GM20431 (cell line): Measurements from ENCODE around the gene CSNK1D.

Experiments
- in situ Hi-C: fragments of 300-500 bp; cut with MseI, MboI; formaldehyde crosslinking; loops from one replicate; pipeline ENCODE4 v1.15.0; 2020; ENCODE audit warnings: low sequenced_read_pairs; ENCODE audit not compliant: unreplicated experiment

CSNK1D gene

DNA sequence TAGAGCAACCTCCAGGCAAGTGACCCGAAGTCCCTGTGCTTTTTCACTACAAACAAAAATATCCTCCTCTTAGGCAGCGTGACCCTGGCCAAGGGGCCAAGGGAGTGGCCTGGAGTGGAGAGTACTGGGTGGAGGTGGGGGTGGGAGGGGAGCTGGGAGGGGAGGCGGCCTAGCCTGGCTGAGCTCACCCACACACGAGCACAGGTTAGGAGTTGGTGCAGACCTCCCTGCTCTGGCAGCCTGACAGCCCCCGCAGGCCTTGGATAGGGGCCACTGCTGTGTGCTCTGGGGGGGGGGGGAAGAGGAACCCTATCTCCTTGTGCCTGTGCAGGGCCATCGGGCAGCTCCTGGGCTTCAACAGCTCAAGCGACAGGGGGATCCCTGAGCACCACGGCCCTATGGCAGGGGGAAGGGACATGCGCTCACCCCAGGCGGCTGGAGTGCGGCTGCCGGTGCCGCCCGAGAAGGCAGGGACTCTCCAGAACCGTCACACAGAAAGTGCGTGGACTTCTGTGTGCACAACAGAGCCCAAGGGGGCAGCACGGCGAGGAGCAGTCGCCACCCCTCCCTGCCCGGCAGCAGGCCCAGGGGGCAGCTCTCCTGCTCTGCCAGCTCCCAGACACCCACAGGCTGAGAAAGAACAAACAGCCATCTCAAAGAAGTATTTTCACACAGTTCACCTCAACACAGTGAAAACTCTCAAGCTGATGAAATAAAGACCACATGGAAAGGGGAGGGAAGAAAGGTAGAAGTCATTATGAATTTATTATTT is 31.4 kb downstream of the CSNK1D start:
- in situ Hi-C loops = no loop called here

DNA sequence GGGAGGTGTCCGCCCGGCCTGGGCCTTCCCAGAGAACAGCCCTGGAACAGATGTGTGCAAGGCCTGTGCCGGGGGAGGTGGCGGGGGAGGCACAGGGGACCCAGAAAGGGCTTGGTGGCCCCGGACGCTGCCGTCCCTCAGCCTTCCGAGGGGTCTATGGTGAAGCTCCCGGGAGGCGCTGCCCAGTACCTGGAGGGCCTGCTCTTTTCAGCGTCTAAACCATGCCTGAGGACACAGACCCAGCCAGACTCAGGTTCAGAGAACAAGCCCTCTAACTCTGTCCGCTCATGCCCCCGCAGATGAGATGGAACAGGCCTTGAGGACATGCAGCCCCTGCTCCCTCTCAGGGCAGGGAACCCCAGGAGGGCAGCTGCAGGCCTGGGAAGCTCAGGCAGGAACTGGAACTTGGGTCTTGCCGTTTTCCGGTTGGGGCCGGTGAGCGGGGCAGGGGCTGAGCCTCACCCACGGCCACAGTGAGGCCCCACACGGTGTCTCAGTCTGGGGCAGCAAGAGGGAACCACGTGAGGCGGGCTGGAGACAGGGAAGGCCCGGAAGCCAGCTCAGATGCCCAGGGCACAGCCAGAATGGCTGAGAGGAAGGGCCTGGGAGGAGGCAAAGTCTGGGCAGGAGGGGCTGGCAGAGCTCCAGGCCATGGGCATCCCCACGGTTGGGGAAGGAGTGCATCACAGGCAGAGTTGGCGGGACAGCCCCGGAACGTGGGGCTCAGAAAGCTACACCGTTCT is 32.1 kb downstream of the CSNK1D start:
- in situ Hi-C loops = no loop called here

DNA sequence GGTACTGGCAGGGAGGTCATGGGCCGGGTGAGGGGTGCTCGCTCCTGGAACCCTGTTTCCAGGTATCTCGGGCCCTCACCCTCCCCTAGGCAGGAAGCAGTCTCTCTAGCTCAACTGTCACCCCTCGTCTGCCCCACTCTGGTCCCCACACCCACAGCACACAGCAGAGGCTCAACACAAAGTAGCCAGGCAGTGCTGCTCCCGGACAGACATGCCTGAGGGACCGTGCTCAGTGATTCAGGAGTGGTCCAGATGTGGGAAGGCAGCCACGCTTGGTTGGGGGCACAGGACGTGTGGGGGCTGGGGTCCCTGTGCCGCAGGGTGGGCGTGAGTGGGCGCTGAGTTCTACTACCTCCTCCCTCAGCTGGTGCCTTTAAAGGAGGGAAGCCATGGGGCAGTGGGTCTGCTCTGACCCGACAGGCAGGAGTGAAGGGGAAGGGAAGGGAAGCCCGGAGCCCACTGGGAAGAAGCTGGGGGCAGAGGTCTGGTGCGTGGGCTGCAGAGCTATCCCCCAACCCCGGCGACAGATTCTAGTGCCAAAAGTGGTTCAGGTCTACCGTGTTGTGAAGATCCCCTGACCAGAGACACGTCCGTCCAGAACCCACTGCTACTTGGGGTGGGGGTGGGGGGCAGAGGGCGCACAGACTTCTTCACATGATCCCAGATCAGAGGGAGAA is 32.9 kb downstream of the CSNK1D start:
- in situ Hi-C loops = no loop called here

DNA sequence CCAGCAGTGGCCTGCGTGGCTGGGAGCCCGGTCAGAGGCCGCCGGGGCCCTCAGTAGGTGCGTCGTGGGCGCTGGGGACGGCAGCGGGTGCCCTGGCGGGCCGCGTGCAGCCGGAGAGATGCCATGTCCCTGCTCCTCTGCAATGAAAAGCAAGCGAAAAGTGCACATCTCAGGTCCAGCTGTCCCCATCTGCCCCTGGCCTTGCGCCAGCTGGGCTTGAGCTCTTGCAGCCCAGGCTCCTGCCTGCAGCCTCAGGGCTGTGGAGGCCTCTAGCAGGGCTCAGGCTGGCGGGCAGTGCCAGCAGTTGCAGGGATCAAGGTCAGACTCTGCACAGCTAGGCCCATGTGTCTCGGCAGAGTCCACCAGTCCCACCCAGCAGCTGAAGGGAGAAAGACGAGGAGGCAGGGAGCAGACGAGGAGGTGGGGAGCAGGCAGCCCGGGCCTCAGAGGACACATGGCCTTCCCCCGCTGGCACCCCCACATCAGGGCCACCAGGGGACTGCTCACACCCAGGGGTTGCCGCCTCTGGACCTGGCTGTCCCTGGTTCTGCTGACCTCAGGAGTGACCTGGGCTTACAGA is 33.5 kb downstream of the CSNK1D start:
- in situ Hi-C loops = no loop called here

DNA sequence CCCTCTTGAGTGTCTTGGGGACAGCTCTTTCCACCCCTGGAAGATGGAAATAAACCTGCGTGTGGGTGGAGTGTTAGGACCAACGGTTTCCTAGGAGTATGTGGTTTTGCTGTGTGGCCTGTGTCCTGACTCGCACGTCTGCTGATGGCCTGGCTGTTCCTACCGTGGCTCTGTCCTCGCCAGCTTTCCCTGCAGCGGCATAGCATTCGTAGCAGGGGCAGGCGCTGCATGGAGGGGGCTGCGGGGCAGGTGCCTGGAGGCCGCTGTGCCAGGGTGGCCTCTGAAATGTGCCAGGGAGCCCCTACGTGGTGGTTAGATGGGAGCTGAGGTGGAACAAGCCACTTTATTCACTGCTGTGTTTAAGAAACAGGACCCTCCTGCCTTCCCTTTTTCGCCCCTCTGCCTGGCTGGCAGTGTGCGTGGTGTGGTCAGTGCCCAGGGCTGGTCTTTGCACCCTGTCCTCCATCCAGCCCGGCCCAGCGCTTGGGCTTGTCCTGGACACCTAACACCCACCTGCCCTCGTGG is 34.0 kb downstream of the CSNK1D start:
- in situ Hi-C loops = no loop called here

DNA sequence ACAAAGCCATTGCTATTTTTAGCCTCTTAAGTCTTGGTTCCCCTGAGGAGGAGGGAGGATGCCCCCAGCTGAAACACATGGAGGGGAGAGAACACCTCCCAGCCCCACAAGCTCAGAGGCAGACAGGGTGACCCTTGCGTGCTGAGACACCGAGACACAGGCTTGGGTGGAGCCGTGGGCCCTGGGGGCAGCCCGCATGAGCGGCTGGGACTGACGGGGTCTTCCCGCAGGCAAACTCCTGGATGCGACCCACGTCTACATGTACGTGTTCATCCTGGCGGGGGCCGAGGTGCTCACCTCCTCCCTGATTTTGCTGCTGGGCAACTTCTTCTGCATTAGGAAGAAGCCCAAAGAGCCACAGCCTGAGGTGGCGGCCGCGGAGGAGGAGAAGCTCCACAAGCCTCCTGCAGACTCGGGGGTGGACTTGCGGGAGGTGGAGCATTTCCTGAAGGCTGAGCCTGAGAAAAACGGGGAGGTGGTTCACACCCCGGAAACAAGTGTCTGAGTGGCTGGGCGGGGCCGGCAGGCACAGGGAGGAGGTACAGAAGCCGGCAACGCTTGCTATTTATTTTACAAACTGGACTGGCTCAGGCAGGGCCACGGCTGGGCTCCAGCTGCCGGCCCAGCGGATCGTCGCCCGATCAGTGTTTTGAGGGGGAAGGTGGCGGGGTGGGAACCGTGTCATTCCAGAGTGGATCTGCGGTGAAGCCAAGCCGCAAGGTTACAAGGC is 34.9 kb downstream of the CSNK1D start:
- in situ Hi-C loops = no loop called here

DNA sequence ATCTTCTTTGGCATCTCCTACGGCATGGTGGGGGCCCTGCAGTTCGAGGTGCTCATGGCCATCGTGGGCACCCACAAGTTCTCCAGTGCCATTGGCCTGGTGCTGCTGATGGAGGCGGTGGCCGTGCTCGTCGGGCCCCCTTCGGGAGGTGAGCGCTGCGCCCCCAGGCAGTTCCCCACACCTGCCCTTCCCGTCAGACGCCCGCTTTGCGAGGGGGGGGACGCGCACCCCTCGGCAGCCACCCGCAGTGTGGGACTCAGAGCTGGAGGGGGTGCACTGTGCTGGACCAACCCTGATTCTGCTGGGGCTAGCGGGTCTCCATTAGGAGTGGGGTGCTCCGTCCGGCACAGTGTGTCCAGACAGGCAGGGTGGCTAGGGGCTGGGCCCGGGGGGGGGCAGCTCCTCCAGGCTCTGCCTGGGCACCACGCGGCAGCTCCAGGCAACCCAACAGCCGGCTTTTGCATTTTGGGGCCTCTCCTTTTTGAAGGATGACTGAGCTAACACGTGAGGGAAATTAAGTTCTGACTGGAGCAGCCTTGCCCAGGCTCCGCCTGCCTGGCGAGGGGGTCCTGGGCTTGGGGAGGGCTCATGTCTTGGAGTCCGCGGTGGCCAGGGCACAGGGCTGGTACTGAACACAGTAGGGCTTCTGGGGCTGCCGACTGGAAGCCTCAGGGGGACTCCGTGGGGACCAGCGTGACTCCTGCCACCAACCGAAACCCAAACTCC is 35.6 kb downstream of the CSNK1D start:
- in situ Hi-C loops = no loop called here

DNA sequence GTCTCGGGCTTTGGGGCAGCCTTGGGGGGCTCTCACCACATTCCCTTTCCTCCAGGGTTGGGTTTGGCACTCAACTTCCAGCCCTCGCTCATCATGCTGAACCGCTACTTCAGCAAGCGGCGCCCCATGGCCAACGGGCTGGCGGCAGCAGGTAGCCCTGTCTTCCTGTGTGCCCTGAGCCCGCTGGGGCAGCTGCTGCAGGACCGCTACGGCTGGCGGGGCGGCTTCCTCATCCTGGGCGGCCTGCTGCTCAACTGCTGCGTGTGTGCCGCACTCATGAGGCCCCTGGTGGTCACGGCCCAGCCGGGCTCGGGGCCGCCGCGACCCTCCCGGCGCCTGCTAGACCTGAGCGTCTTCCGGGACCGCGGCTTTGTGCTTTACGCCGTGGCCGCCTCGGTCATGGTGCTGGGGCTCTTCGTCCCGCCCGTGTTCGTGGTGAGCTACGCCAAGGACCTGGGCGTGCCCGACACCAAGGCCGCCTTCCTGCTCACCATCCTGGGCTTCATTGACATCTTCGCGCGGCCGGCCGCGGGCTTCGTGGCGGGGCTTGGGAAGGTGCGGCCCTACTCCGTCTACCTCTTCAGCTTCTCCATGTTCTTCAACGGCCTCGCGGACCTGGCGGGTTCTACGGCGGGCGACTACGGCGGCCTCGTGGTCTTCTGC is 36.3 kb downstream of the CSNK1D start:
- in situ Hi-C loops = no loop called here

DNA sequence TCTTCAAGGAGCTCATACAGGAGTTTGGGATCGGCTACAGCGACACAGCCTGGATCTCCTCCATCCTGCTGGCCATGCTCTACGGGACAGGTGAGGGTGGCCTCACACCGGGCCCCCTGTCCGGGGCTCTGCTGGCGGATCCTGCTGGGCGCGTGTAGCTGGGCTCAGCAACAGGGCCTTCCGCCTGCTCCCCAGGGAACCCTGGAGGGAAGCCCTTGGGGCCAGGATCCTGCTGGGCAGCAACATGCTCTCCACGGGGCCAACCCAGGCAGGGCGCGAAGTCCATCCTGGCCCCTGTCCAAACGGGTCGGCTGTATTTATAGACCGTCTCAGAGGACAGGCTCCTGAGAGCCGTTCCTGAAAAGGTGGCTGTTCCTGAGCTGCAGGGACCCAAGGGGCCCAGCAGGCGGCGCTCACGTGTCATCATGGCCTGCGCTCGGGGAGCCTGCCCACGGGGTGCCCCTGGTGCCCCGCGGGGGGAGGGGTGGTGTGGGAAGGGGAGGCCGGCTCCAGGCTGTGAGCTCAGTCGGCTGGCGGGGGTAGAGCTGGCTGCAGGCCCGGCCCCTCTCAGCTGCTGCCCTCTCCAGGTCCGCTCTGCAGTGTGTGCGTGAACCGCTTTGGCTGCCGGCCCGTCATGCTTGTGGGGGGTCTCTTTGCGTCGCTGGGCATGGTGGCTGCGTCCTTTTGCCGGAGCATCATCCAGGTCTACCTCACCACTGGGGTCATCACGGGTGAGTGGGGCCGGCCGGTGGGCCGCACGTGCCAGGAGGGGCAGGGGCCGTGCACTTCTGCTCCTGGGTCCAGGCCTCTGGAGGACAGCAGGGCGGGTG is 37.1 kb downstream of the CSNK1D start:
- in situ Hi-C loops = no loop called here

DNA sequence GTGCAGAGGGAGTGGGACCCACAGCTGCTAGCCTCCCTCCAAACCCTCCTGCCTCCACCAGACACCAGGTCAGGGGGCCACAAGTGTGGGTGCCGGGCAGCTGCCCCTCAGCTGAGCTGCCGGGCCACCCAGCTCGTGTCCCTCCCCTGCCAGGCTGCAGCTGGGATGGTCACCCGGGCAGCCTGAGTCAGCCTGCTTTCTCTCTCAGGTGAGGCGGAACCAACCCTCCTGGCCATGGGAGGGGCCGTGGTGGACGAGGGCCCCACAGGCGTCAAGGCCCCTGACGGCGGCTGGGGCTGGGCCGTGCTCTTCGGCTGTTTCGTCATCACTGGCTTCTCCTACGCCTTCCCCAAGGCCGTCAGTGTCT is 37.7 kb downstream of the CSNK1D start:
- in situ Hi-C loops = no loop called here

DNA sequence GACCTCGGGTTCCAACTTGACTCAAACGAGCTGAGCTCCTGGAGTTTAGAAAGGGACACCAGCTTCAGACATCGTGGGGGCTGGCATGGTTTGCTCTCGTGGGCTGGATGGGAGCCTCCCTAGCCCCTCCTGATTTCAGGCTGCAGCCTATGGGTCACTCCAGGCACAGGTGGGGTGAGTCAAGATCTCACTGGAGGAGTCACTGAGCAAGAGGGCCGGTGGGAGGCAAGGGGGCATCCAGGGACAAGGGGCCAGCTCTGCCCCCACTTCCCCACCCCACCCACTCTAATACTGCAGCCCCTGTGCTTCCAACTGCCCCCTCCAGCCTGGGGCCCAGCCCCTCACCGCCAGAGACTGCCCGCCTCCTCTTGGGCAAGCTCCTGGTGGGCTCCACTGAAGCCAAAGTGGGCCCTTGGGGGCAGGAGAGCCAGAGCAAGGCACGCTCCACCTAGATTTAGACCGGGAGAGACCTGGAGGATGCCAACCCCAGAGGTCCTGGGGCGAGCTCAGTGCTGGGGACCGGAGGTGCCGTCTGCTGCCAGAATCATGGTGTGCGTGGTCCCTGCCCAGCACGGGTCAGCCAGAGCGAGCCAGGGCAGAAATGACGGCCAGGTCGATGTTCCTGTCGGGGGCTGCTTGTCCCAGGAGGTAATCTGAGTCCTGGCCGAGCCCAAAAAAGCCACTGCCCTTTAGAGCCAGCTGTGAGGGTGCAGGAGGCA is 38.3 kb downstream of the CSNK1D start:
- in situ Hi-C loops = no loop called here

DNA sequence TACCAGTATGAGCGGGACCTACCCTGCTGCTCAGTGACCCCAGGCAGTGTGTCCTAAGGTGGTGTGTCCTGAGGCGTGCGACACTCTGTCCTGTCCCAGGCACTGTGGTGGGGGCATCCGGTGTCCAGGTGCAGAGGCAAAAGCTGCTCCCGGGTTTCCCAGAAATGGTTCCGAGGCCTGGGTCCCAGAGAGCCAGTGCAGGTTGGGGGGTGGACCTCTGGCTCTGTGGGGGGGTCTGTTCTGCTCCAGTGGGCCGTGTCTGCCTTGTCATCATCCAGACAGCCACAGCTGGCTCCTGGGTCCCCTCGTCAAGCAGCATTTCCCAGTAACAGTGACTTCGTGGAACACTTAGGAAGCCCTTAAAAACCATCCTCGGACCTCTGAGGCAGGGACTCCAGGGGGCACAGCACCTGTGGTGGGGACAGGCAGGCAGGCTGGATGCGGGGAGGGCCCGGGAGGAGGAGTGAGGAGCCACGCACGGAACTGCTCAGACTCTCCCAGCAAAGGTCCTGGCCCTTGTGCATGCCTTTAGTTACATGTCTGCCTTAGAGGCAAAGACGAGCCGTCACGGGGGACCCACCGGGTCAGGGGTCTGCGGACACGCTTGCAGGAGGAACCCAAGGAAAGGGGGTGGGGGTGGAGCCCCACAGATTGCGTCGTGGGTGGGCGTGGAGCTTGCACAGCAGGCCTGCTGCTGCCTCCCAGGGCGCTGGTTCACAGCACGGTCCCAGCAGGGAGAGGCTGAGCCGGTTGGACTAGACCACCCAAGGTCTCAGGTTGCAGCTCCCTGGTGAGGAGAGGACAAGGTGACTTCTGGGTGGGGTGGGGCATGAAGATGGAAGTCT is 39.1 kb downstream of the CSNK1D start:
- in situ Hi-C loops = no loop called here

DNA sequence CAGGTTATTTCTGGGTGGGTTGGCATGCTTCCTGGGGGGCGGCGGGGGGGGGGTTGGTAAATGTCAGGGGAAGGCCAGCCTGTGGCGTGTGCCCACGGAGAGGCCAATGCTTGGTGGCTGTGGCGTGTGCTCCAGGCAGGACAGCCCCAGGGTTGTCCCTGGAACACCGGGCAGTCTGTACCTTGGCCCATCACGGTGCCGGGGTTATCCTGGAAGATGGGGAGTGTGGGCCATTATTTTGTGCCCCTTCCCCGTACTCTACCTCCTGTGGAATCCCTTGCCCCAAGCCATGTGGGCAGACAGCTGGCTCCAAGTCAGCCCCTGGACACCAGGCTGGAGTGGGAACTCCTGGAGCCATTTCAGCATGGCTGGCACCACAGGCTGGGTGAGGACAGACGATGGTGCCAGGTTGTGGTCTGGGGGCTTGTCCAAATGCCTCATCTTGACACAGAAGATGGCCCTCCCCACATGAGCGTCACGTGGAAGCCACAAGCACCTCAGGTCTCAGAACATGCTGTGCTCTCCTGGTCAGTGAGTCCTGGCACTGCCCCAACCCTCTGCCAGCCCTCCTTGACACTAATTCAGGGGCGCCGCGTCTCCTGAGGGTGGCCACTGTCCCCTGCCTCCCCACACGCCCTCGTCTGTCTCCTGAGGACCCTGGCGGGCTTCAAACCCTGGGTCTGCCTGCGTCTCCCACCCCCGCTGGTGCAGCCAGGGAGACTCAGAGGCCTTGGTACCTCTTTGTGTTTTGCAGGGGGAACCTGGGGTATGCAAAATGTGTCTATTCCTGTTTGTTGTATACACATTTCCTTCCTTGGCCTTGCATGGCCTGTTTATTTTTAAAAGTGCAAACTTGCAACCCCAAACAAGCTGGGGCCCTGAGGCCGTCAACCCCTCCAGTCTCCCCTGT is 40.4 kb downstream of the CSNK1D start:
- in situ Hi-C loops = no loop called here

DNA sequence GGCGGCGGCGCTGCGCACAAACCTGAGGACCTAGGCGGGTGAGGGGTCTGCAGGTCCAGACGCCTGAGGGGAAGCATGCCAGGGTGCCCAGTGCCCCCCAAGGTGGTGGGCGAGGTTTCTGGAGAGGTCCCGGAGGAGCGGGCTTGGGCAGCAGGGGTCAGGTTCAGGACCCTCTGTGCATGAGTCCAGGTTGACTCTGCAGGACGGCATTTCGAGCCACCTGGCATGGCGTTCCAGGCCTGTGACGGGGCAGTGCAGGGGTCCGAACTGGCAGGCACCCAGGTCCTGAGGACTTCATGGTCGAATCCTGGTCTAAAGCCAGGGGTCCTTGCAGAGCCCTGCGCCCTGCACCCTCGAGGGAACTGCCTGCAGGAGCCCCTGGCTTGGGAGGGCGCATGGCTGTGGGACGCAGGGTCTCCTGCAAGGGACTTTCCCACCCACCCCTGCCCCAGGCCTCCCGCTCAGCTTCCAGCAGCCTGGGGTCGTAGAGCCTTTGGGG is 41.1 kb downstream of the CSNK1D start:
- in situ Hi-C loops = no loop called here

DNA sequence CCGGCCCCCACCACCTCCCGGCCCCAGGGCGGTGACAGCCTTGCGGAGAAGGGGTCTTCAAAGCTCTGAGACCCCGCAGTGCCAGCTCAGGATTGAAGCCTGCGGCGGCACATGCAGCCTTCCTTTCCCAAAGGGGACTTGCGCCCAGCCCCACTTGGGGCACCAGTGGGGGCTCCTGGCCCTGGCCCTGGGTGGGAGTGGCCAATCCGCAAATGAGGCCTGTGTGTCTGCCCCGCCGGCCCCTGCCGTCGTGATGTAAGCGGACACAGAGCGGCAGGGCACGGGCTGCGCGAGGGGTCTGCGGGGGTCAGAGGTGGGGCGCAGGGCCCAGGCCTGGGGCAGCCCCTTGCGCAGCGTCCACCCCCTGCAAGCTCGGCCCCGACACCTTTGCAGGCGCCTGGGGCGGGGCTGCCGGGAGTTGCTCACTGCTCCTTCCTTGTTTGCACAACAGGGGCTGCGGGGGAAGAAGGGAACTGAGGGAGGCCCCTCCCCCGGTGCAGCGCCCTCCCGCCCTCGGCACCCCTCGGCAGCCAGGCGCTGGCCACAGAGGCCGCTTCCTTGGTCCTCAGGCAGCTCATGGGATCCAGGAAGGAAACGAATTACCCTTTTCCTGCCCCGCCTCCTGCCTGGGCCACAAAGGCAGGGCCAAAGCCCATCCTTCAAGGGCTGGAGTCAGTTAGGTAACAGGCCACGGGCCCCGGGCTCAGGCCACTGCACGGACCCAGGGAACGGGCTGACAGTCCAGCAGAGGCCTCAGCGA is 41.8 kb downstream of the CSNK1D start:
- in situ Hi-C loops = no loop called here
